ENCODE data around the gene PKD1L1. TPM values are rescaled to one million over a fixed set of nuclear protein-coding genes. Genes with fewer than 3 reads are reported as not detected.
A peak's percentile ranks its signal among the peaks of the same experiment; 100 is the strongest.

The PKD1L1 gene
- total and polyA plus RNA-seq, 4 donors = 0.26 to 1.1 (median 0.55) TPM

DNA sequence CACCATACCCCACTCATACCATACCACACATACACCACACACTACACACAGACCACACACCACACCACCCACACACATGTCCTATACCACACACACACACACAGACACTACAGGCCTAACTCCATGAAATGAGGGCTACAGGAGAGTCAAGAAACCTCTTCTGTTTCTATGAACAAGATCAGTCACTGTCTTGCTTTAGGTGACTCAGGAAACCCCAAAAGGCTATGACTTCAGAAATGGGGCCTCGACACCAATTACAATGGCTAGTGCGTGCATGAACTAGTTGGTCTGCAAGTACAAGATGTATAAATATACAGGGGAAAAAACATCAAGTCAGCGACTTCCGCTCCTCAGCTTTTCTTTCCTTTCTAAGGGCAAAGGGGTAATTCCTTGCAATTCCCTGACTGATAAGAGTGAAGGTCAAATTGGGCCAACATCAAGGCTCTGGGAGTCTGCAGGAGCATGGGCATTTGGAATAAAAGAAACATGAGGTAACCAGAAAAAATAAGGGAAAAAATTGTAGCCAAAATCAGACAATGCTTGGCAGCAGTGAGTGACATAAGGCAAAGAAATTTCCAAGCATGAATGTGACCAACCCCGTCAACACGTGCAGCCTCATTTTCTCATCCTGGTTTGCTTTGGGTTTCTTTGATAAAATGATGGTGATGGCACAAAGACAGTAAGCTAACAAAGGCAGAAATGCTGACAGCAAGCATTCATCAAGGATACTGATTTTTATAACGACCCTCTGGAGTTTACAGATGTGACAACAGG is 1.5 kb downstream of the PKD1L1 start:
- no peak overlapping the region for H3K9ac ChIP-seq (ENCODE audit: insufficient read depth in 1 of 2, low read length in 2 of 2)
- WGBS, 2 donors = 76 to 83% methylated on average over 7 of the region's 7 CpGs

DNA sequence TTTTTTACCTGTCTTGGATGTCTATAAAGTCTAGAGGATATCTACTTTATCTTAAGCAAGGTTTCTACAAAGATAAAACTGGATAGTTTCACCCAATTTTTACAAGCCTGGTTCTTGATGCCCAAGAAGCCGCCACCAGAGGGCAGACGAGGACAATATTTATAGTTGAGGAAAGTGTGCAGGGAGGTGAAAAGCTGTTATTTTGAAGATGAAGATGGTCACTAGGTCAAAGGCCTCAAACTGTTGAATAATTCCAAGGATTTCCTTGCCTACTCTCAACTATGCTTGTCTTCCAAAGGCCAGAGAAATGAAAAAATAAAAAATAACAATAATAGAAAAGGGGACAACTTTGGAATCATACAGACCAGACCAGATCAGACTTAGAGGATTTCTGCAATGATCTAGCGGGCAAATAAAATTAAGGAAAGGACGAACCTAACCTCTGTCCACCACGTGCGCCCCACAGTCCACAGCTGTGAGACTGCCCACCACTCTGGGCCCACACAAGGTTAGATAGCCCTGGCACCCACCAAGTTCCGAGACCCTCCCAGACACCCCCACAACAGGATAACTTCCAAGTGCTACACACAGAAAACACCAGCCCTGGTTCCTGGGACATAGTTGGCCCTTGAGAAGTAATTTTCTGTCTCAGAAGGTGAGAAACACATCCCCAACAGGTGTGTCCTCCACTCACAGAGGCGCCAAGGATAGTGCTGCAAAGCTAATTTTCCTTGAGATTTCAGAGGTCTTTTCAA is 2.8 kb downstream of the PKD1L1 start:
- Histone ChIP-seq H3K4me1 (ENCODE audit: control insufficient read depth in 5 of 5, insufficient read depth in 5 of 5, low read length in 5 of 5) (peaks cover 0 to 12% (median 9%) of the 10 kb centered on the region in 5 donors), H3K9ac (ENCODE audit: insufficient read depth in 1 of 2, low read length in 2 of 2) (no peak overlapping the region), H3K27ac (ENCODE audit: low read depth in 1 of 2, low read length in 1 of 2) (peak overlapping the region in 1 of 2 donors; percentile 46), H3K36me3 (ENCODE audit: control insufficient read depth in 4 of 4, insufficient read depth in 4 of 4, low read length in 4 of 4) (no peaks in the 10 kb centered on the region), H3K27me3 (ENCODE audit: control insufficient read depth in 3 of 3, insufficient read depth in 3 of 3, low read length in 2 of 3) (no peaks in the 10 kb centered on the region), H3K9me3 (ENCODE audit: control insufficient read depth in 4 of 4, insufficient read depth in 3 of 4, low read length in 3 of 4) (no peaks in the 10 kb centered on the region), H3K4me3 (no peak overlapping the region)
- DNase-seq (peak; percentile 74 to 78 (median 77)), ATAC-seq (ENCODE audit: insufficient read depth, low FRiP score) (no peak)
- 50 to 59% methylated on average over 8 of the region's 8 CpGs for WGBS, 2 donors
- TF ChIP-seq, protein P1, sequence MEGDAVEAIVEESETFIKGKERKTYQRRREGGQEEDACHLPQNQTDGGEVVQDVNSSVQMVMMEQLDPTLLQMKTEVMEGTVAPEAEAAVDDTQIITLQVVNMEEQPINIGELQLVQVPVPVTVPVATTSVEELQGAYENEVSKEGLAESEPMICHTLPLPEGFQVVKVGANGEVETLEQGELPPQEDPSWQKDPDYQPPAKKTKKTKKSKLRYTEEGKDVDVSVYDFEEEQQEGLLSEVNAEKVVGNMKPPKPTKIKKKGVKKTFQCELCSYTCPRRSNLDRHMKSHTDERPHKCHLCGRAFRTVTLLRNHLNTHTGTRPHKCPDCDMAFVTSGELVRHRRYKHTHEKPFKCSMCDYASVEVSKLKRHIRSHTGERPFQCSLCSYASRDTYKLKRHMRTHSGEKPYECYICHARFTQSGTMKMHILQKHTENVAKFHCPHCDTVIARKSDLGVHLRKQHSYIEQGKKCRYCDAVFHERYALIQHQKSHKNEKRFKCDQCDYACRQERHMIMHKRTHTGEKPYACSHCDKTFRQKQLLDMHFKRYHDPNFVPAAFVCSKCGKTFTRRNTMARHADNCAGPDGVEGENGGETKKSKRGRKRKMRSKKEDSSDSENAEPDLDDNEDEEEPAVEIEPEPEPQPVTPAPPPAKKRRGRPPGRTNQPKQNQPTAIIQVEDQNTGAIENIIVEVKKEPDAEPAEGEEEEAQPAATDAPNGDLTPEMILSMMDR (IDR thresholded peaks at IDR 0.05; ENCODE audit: control extremely low read depth, extremely low read depth) = peak; percentile 64

More for the DNA sequence above, 1.5 kb downstream of the PKD1L1 start:
- no peaks in the 10 kb centered on the region for H3K9me3 ChIP-seq (ENCODE audit: control insufficient read depth in 4 of 4, insufficient read depth in 3 of 4, low read length in 3 of 4)
- H3K4me1 ChIP-seq (ENCODE audit: control insufficient read depth in 5 of 5, insufficient read depth in 5 of 5, low read length in 5 of 5) = peaks cover 0 to 10% (median 0%) of the 10 kb centered on the region in 5 donors
- no peak overlapping the region for H3K4me3 ChIP-seq
- H3K27me3 ChIP-seq (ENCODE audit: control insufficient read depth in 3 of 3, insufficient read depth in 3 of 3, low read length in 2 of 3) = no peaks in the 10 kb centered on the region
- H3K36me3 ChIP-seq (ENCODE audit: control insufficient read depth in 4 of 4, insufficient read depth in 4 of 4, low read length in 4 of 4) = no peaks in the 10 kb centered on the region
- TF ChIP-seq, protein P1 (IDR thresholded peaks at IDR 0.05; ENCODE audit: control extremely low read depth, extremely low read depth) = no peak
- H3K27ac ChIP-seq (ENCODE audit: low read depth in 1 of 2, low read length in 1 of 2) = peak overlapping the region; percentile 70 to 87
- ATAC-seq (ENCODE audit: insufficient read depth, low FRiP score) (no peak), DNase-seq (no peak)

DNA sequence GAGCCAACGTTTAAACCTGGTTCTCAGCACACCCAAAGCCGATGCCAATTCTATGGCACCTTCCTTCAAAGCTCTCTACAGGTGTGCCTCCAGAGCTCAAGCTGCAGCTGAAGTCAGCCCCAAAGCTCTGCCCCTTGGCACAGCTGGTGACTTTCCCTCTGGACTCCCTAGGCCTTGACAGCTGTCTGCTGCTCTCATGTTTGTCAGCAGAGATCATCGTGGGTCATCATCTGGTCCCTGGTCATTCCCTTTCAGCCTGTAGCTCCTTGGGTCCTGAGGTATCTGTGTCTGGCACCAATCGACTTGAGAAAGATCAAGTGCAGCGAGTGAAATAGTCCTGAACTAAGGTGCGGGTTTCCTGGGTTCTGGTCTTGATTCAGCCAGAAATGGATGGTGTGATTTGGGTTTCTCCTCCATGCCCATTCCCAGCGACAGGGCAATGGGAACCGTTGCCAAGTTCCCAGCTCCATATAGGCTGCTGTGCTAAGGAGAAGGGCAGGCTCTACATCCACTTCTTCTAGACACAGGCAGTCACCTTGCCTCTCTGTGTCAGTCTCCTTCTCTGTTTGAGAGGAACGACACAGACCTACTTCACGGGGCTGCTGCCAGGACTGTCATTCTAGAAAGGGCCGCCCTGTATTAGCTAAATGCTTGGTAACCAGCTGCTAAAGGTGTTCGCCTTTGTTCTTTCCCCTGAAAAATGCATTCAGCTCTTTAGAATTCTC is 3.6 kb downstream of the PKD1L1 start:
- Histone ChIP-seq H3K9me3 (ENCODE audit: control insufficient read depth in 4 of 4, insufficient read depth in 3 of 4, low read length in 3 of 4) (no peaks in the 10 kb centered on the region), H3K27ac (ENCODE audit: low read depth in 1 of 2, low read length in 1 of 2) (peak overlapping the region; percentile 2 to 34), H3K4me1 (ENCODE audit: control insufficient read depth in 5 of 5, insufficient read depth in 5 of 5, low read length in 5 of 5) (peaks cover 0 to 14% (median 11%) of the 10 kb centered on the region in 5 donors), H3K27me3 (ENCODE audit: control insufficient read depth in 3 of 3, insufficient read depth in 3 of 3, low read length in 2 of 3) (no peaks in the 10 kb centered on the region), H3K9ac (ENCODE audit: insufficient read depth in 1 of 2, low read length in 2 of 2) (no peak overlapping the region), H3K4me3 (no peak overlapping the region), H3K36me3 (ENCODE audit: control insufficient read depth in 4 of 4, insufficient read depth in 4 of 4, low read length in 4 of 4) (no peaks in the 10 kb centered on the region)
- TF ChIP-seq, protein P1 (IDR thresholded peaks at IDR 0.05; ENCODE audit: control extremely low read depth, extremely low read depth) = no peak
- WGBS, 2 donors = 79 to 86% methylated on average over 12 of the region's 12 CpGs
- DNase-seq = no peak
- no peak for ATAC-seq (ENCODE audit: insufficient read depth, low FRiP score)

All from lung (tissue), 12 donors.